OCI-LY1 (cell line): Measurements from ENCODE around the gene HOXA4.

Experiments
- H2AFZ ChIP-seq: fragments of 200-600 bp; sonication (generic), shearing (Covaris generic); 2 replicates; pipeline ENCODE4 v1.6.0; 2014; ENCODE audit warnings: antibody characterized with exemption, mild to moderate bottlenecking, low read length
- H3F3A ChIP-seq: fragments of 200-600 bp; sonication (generic), shearing (Covaris generic); 2 replicates; pipeline ENCODE4 v1.6.0; 2014; ENCODE audit warnings: mild to moderate bottlenecking, antibody characterized with exemption, low read length, moderate library complexity; ENCODE audit not compliant: insufficient read depth
- H3K27ac ChIP-seq: fragments of 200-600 bp; sonication (generic); 2 replicates; pipeline ENCODE4 v1.5.1; 2014; ENCODE audit warnings: low read length, mixed run types, mild to moderate bottlenecking, low read depth; ENCODE audit not compliant: poor library complexity, severe bottlenecking
- H3K27me3 ChIP-seq: fragments of 200-600 bp; sonication (generic); 2 replicates; pipeline ENCODE4 v1.6.0; 2014; ENCODE audit warnings: antibody characterized with exemption, mild to moderate bottlenecking, low read length, moderate library complexity; ENCODE audit not compliant: insufficient read depth
- H3K36me3 ChIP-seq: fragments of 200-600 bp; sonication (generic); 2 replicates; pipeline ENCODE4 v1.6.1; 2014; ENCODE audit warnings: mild to moderate bottlenecking, antibody characterized with exemption, low read length, moderate library complexity, mixed read lengths; ENCODE audit not compliant: insufficient read depth
- H3K4me1 ChIP-seq: fragments of 200-600 bp; sonication (generic); 2 replicates; pipeline ENCODE4 v1.5.1; 2014; ENCODE audit warnings: mild to moderate bottlenecking, low read length, moderate library complexity; ENCODE audit not compliant: insufficient read depth, severe bottlenecking
- H3K4me2 ChIP-seq: fragments of 200-600 bp; sonication (generic), shearing (Covaris generic); 2 replicates; pipeline ENCODE4 v1.6.1; 2014; ENCODE audit warnings: low read length
- H3K4me3 ChIP-seq: fragments of 200-600 bp; sonication (generic); 2 replicates; pipeline ENCODE4 v1.5.1; 2014; ENCODE audit warnings: low read length, low read depth, mild to moderate bottlenecking, mixed read lengths; ENCODE audit not compliant: poor library complexity, severe bottlenecking
- H3K79me2 ChIP-seq: fragments of 200-600 bp; shearing (Covaris generic); 2 replicates; pipeline ENCODE4 v1.6.1; 2016; ENCODE audit warnings: mixed run types, low read length, mixed read lengths; ENCODE audit not compliant: insufficient read depth
- H3K9ac ChIP-seq: fragments of 200-600 bp; sonication (generic), shearing (Covaris generic); 2 replicates; pipeline ENCODE4 v1.6.1; 2014; ENCODE audit warnings: mild to moderate bottlenecking, low read length, mixed read lengths
- H3K9me2 ChIP-seq: fragments of 200-600 bp; sonication (generic), shearing (Covaris generic); 2 replicates; pipeline ENCODE4 v1.6.1; 2014; ENCODE audit warnings: low read depth, mild to moderate bottlenecking, low read length, mixed read lengths
- H3K9me3 ChIP-seq: fragments of 200-600 bp; shearing (Covaris generic); 2 replicates; pipeline ENCODE4 v1.6.1; 2014; ENCODE audit warnings: low read length, mixed read lengths
- H4K20me1 ChIP-seq: fragments of 200-600 bp; sonication (generic), shearing (Covaris generic); 2 replicates; pipeline ENCODE4 v1.6.0; 2016; ENCODE audit warnings: mild to moderate bottlenecking, low read length; ENCODE audit not compliant: insufficient read depth
- CTCF ChIP-seq: fragments of 200-600 bp; sonication (generic), shearing (Covaris generic); IDR thresholded peaks from 2 replicates; pipeline ENCODE4 v1.5.1; 2017; ENCODE audit warnings: mild to moderate bottlenecking, antibody characterized with exemption, low read length, moderate library complexity, mixed read lengths
- EZH2 ChIP-seq: fragments of 200-600 bp; sonication (generic), shearing (Covaris generic); IDR thresholded peaks from 2 replicates; pipeline ENCODE4 v1.8.0; 2017; ENCODE audit warnings: borderline replicate concordance, mixed run types, mild to moderate bottlenecking, antibody characterized with exemption, low read length, moderate library complexity, mixed read lengths

Gene HOXA4

GRCh38 chr7:27079234-27079975 is 51.2 kb downstream of the HOXA4 start:
- no peak for TF ChIP-seq CTCF
- TF ChIP-seq EZH2: no peak
- no peak overlapping the region for H3K9ac ChIP-seq
- no peaks in the 10 kb centered on the region for H3K36me3 ChIP-seq
- no peak overlapping the region for H2AFZ ChIP-seq
- H3F3A ChIP-seq: no peaks in the 10 kb centered on the region
- no peaks in the 10 kb centered on the region for H3K4me1 ChIP-seq
- H3K27ac ChIP-seq: no peak overlapping the region
- H3K4me3 ChIP-seq: no peak overlapping the region
- H3K27me3 ChIP-seq: no peaks in the 10 kb centered on the region
- H3K79me2 ChIP-seq: no peaks in the 10 kb centered on the region
- H3K9me2 ChIP-seq: no peaks in the 10 kb centered on the region
- H4K20me1 ChIP-seq: no peaks in the 10 kb centered on the region
- H3K4me2 ChIP-seq: no peak overlapping the region
- H3K9me3 ChIP-seq: no peaks in the 10 kb centered on the region

DNA sequence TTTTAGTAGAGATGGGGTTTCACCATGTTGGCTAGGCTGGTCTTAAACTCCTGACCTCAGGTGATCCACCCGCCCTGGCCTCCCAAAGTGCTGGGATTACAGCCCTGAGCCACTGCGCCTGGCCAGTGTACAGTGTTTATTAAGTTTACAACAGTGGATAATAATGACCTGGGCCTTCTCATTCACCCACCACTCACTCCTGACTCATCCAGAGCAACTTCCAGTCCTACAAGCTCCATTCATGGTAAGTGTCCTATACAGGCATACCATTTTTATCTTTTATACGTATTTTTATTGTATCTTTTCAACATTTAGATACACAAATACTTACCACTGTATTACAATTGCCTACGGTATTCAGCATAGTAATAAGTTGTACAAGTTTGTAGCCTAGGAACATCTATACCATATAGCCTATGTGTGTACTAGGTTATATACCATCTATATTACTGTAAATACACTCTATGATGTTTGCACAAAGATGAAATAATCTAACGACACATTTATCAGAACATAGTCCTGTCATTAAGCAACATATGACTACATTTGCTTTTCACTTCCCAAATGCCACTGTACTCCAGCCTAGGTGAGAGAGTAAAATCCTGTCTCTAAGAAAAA is 51.8 kb downstream of the HOXA4 start:
- H3K4me2 ChIP-seq: no peak overlapping the region

More for the DNA sequence above, 51.8 kb downstream of the HOXA4 start:
- TF ChIP-seq EZH2: no peak
- TF ChIP-seq CTCF: no peak
- Histone ChIP-seq H3K9ac (no peak overlapping the region), H3F3A (no peaks in the 10 kb centered on the region), H3K9me2 (no peaks in the 10 kb centered on the region), H3K4me3 (no peak overlapping the region), H2AFZ (no peak overlapping the region), H4K20me1 (no peaks in the 10 kb centered on the region), H3K9me3 (no peaks in the 10 kb centered on the region), H3K79me2 (no peaks in the 10 kb centered on the region), H3K36me3 (no peaks in the 10 kb centered on the region), H3K27ac (no peak overlapping the region), H3K27me3 (no peaks in the 10 kb centered on the region), H3K4me1 (no peaks in the 10 kb centered on the region)
